ENCODE measurements around the gene PPM1M. TPM values are rescaled to one million over a fixed set of nuclear protein-coding genes. Genes with fewer than 3 reads are reported as not detected.

Gene PPM1M
- polyA plus RNA-seq, 1 of the 3 experiments (the other 2 are of a cell fraction): 19.2 TPM

- Histone ChIP-seq H3K27ac (ENCODE audit: low read depth in 2 of 2, low read length in 1 of 2) (no peak overlapping the region), H3K4me2 (no peak overlapping the region), H3K4me3 (ENCODE audit: low read depth in 2 of 2, low read length in 1 of 2) (no peak overlapping the region), H3K79me2 (ENCODE audit: insufficient read depth) (no peaks in the 10 kb centered on the region), H3K9me3 (no peaks in the 10 kb centered on the region), H3F3A (replicated peaks; ENCODE audit: insufficient read depth) (peaks cover 11% of the 10 kb centered on the region), H3K27me3 (ENCODE audit: insufficient read depth) (no peaks in the 10 kb centered on the region), H3K4me1 (ENCODE audit: control insufficient read depth in 1 of 2, insufficient read depth in 2 of 2, low read depth in 1 of 2, low read length in 1 of 2) (peaks cover 10 to 16% of the 10 kb centered on the region in 2 experiments; a peak in 3 of 4 replicates), H3K36me3 (replicated peaks in 1 of 2; ENCODE audit: control insufficient read depth in 1 of 2, insufficient read depth in 2 of 2, low read length in 1 of 2) (peaks cover 57 to 65% of the 10 kb centered on the region in 2 experiments), H3K9me2 (no peaks in the 10 kb centered on the region), H3K9ac (no peak overlapping the region), H4K20me1 (ENCODE audit: insufficient read depth) (no peaks in the 10 kb centered on the region), H2AFZ (ENCODE audit: low read depth) (no peak overlapping the region)
- no peak for DNase-seq
- TF ChIP-seq IRF3 (IDR thresholded peaks at IDR 0.05; ENCODE audit: low read depth, low read length) (no peak), TCF12 (IDR thresholded peaks at IDR 0.05) (no peak), CTCF (IDR thresholded peaks at IDR 0.05) (no peak), FOXM1 (IDR thresholded peaks at IDR 0.05; ENCODE audit: low read depth) (no peak), EZH2phosphoT487 (IDR thresholded peaks at IDR 0.05; ENCODE audit: borderline replicate concordance, low read depth) (no peak), GABPA (IDR thresholded peaks at IDR 0.05; ENCODE audit: low read depth) (no peak), USF1 (IDR thresholded peaks at IDR 0.05; ENCODE audit: borderline replicate concordance, low read depth) (no peak), MXI1 (IDR thresholded peaks at IDR 0.05; ENCODE audit: low read depth, low read length) (no peak), POLR2AphosphoS5 (IDR thresholded peaks at IDR 0.05; ENCODE audit: low read depth, low read length) (no peak), REST (IDR thresholded peaks at IDR 0.05; ENCODE audit: low read depth, low read length) (no peak), JUND (IDR thresholded peaks at IDR 0.05) (no peak), TAF1 (IDR thresholded peaks at IDR 0.05; ENCODE audit: borderline replicate concordance, low read depth, low read length) (no peak), NRF1 (IDR thresholded peaks at IDR 0.05; ENCODE audit: low read depth, low read length) (no peak)
- 78% methylated on average over 8 of the region's 8 CpGs for WGBS (ENCODE audit: low lambda C conversion rate)
- ChIA-PET CTCF (interaction anchor here (0.7 to 16.1 kb wide), 4 partner anchors 9 to 29 kb away, joined by 3 to 257 read pairs (median 3); partner anchors contain the start of gene TWF2), POLR2A (interaction anchor here (1.2 kb wide), 1 partner anchor 36 kb away, joined by 4 read pairs; no protein-coding TSS in a partner anchor)
Measured at GRCh38 chr3:52213005-52213404, 32.6 kb upstream of the PPM1M start.

Data from SK-N-SH (cell line).